T-helper 2 cell treated with Interferon-gamma antibody and Interleukin-4, amounts not matched to agents 100 ng/mL and 5 ng/mL, for 36 hours (primary cell): ENCODE results near the gene ADCY4. TPM values are rescaled to one million over a fixed set of nuclear protein-coding genes. Genes with fewer than 3 reads are reported as not detected.
"Not testable (repeated sequence)": the region's sequence is repeated elsewhere in the genome, so short reads cannot be mapped to it uniquely, and the experiment has no call there.

Experiments used
- intact Hi-C: fragments of 100-400 bp; cut with micrococcal nuclease; formaldehyde crosslinking; loops from one replicate; pipeline ENCODE4 v1.15.1; 2023
- total RNA-seq: library from RNA; stranded (reverse); gene quantifications from 2 replicates; pipeline ENCODE4 v1.2.3, GENCODE V29; 2022

The ADCY4 gene
- total RNA-seq, 1 donor from 2014 or later: 5.8 TPM

DNA sequence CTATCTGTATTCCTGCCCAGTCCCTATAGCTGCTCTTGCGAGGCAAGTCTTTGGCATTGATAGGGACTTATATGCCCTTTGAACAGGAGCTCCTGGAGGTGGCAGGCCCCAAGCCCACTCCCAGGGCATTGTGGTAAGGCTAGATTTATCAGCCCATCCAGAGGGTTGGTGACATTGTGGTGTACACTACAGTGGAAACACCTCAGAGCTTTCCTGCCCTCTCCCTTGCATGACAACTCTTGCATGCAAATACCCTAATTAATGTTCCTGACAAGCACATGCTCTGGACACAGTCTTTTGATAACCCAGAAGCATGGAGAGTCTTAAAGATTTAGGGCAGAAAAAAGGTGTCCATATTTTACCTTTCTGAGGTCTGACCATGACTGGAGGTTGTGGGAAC is 5.7 kb upstream of the ADCY4 start:
- intact Hi-C loops: no loop called here

DNA sequence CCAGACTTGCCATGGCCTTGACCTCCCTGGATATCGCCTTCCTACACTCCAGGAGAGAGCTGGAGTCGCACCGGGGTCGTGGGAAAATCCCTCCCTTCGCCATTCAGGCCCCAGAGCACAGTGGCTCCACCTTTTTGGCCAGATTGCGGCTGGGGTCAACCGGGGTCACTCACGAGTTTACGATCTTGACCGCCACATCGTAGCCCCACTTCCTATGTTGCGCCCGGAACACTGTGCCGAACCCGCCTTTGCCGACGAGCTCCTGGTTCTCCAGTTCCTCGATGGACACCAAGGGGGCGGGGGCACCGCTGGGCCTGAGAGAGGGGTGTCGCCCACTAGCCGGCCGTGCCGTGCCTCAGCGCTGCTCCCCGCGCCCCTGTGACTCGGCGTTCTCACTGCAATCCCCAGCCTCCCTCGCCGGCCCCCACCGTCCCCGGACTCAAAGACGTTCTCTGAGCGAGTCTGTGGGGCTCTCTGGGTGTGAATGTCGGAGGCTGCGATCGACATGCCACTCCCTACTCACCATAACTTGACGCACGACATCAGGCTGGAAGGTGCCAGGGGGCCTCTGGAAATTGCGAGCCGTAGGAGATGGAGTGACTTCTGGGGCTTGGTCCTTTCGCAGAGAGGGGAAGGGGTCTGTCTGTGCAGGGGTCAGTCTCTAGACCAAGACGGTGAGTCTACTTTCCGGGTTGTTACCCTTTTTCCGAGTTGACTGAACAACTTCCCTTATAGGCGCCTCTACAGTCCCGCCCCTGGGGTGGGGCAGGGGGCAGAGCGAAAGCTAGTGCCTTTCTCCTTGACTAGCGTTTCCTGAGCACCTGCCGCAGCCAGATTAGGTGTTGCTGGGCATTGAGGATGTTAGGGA is 4.6 kb upstream of the ADCY4 start, which contains the start of gene RIPK3:
RIPK3 (minus strand) TSS at position 708 of the 868 bp plus-strand sequence; CDS start at position 543, 165 bp downstream.
- intact Hi-C loops: loop anchor here (10.0 kb wide), 1 partner anchor 325 kb away; no protein-coding TSS in a partner anchor

DNA sequence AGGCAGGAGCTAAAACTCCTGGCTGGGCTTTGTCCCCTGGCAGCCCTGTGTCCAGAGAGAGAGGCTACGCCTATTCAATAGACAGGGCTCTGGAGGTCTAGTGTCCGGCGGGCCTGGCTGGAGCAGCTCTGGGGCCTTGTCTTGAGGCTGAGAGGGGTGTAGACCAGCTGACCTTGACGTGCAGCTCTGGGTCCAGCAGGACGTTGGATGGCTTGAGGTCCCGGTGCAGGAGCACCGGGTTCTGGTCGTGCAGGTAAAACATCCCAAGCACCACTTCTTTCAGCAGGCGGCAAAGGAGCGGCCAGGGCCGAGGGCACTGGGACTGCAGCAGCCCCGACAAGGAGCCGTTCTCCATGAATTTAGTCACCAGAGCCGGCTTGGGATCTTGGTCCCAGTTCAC is 4.0 kb upstream of the ADCY4 start:
- intact Hi-C loops: loop anchor here (10.0 kb wide), 1 partner anchor 324 kb away; no protein-coding TSS in a partner anchor

DNA sequence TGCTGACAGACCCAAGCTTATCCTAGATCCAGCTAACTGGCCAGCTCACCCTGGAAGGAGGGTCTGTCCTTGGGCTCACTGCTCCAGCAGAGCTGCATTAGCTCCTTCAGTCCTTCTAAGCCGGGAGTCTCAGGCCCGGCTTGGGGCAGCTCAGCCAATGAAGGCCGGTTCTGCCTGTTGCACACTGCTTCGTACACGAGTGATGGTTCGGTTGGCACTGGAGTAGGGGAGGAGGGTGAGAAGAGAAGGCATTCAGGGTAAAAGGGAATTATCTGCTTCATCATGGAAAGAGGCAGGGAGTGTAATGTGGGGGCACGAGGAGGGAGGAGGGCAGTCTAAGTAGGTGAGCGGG is 2.9 kb upstream of the ADCY4 start:
- intact Hi-C loops: loop anchor here (10.0 kb wide), 1 partner anchor 323 kb away; no protein-coding TSS in a partner anchor

DNA sequence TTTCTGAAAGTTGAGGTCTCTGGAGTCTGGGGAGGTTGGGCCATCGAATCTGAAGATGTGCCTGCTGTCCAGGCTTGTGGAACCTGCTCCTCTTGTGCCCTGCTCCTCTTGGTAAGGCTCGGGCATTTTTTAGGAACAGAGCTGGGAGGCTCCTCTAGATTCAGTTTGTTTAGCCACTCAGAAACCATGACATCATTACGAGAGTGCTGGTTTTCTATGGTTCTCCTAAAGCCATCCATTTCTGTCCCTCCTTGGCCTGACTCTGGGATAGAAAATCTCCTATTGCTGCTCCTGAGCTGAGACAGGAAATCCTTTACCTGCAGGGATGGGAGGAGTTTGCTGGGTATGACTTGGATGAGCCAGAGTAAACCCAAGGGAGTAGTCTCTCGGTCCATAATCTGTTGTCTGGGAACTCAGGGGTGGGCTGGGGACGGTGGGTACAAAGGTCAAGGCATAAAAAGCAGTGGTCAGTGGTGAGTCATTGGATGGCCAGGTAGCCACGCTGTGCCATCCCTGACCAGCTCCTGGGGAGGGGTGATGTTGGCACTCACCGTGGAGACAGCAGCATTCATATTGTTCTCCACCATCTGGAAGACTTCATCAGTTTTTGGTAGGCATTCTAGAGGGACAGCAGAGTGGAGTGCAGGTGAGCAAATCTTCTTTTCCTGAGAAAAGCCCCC is 2.4 kb upstream of the ADCY4 start:
- intact Hi-C loops: loop anchor here (10.0 kb wide), 1 partner anchor 322 kb away; no protein-coding TSS in a partner anchor

DNA sequence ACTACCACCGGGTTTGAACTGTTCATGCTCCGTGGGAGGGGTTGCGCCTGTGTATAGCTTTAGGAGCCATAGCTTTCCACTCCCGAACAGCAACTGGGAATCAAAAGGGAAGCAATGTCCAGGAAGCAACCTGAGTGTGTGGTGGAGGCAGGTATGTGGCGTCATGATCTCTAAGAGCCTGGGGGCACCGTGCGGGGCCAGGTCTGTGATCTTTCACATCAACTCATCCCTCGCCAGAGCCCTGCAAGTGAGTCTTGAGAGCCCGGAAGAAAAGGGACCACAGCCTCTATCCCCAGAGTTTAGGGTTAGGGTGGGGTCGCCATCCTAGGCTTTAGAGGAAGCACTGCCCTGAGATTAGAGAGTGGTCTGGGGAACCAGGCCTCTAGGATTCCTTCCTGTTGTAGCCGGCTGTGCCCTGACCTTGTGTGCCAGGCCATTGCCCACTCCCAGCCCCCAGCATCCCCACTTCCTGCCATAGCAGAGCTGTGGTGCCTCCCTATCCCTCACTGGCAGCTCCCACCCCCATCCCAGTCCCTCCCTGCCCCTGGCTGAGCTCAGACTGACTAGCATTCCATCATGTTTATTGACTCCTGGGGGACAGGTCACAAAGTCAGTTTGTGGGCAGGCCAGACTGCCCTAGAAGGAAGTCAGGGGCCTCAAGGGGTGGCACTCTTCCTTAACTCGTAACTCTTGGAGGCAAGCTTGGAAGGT is 745 bp upstream of the ADCY4 start:
- intact Hi-C loops: loop anchor here (10.0 kb wide), 1 partner anchor 321 kb away; no protein-coding TSS in a partner anchor

DNA sequence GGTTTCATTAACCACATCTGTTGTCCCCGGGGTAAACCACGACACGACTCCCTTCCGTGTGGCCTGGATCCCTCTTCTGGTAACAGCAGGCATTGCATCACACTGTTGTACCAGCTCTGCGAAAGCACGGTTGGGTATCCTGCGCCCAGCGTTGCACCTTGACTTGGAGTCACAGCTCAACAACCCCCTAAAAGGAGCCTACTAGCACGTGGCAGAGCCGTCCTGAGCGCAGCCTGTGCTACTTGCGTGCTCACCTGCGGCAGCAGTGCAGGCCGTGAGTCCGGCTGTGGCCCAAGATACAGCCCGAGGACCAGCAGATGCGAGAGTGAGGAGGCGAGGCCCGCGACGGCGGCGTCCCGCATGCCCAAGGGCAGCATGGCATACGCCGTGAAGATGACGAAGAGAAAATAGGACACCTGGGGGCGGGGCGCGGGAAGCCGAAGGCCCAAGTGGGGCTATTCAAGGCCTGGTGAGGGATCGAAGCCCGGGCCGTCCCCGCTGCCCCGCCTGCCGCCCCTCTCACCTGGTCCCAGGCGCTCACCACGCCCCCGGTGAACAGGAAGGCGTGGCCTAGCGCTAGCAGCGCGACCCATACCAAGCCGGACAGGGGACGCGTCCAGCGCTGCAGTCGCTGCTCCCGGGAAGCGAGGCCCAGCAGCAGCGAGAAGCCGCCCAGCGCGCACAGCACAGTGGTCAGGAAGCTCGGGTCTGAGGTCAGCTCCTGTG is 2.4 kb downstream of the ADCY4 start:
- intact Hi-C loops: loop anchor here (1.0 to 10.0 kb wide), 8 partner anchors 22 to 345 kb away; partner anchors contain the start of genes DHRS1, LTB4R, LTB4R2 and NFATC4

DNA sequence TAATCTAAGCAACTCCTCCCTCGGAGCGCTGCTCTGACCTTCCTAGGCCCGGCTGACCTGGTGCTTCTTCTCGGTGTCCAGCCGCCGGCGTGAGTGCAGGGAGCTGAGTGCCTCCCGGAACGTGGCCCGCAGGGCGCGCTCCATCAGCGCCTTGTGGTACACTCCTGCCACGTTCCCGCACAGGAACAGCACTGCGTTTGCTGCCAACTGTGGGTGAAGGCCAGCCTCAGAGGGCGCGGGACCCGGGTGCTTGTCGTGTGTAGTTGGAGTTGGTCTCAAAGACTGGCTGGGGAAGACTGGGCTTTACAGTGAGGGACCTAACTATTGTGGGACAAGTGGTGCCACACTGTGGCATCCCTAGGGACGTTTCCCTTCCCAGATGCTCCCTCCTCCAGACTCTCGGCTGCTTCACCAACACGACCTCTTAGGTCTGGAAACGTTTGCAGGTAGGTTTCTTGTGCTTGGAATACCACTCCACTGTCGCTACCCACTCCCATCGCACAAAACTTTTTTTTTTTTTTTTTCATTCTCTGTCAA is 3.1 kb downstream of the ADCY4 start:
- intact Hi-C loops: loop anchor here (1.0 to 10.0 kb wide), 8 partner anchors 21 to 346 kb away; partner anchors contain the start of genes DHRS1, LTB4R, LTB4R2 and NFATC4

DNA sequence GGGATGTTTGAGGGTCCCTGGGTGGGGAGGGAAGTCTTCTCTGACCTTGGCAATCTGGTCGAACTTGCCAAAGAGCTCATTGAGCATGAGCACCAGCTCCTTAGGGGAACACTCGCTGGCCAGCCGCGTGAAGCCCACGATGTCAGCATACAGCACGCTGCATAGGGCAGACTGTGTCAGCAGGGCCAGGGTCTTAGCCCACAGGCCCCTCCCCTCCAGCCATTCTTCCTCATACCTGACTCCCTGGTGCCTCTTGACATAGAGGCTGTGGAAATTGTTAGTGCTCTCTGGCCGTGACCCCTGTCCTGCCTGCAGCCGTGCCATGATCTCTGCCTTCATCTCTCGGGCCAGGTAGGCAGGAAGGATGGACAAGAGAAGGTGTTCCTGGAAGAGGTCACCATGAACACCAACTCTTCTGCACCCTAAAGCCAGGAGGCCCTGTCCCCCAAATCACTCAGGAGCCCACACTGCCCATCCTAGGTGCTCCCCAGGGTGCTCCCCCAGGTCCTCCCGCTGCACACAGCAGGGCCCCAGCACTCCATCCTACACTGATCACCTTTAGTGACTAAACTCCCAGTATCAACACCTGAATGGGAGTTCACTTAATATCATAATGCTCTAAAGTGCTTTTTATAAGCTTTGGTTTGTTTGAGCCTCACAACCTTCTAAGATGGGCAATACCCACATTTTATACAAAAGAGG is 3.7 kb downstream of the ADCY4 start:
- intact Hi-C loops: loop anchor here (5.0 to 10.0 kb wide), 4 partner anchors 34 to 346 kb away; partner anchors contain the start of genes DHRS1, NFATC4 and NOP9

DNA sequence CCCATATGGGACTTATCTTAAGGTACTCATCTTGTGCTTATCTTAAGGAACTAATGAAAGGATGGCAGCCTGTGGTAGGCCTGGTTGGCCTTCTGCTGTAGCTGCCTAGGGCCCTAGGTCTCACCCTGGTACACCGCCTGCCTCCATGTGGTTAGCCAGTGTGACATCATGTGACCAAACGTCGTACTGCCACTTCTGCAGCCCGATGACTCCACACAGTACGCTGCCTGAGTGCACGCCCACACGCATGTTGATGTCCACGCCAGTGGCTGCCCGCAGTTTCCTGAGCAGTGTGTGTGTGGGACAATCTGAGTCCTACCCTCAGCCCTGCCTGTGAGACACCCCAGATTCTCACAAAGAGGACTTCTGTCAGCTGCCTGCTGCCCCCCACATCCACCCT is 5.1 kb downstream of the ADCY4 start:
- intact Hi-C loops: loop anchor here (5.0 to 10.0 kb wide), 4 partner anchors 32 to 348 kb away; partner anchors contain the start of genes DHRS1, NFATC4 and NOP9

DNA sequence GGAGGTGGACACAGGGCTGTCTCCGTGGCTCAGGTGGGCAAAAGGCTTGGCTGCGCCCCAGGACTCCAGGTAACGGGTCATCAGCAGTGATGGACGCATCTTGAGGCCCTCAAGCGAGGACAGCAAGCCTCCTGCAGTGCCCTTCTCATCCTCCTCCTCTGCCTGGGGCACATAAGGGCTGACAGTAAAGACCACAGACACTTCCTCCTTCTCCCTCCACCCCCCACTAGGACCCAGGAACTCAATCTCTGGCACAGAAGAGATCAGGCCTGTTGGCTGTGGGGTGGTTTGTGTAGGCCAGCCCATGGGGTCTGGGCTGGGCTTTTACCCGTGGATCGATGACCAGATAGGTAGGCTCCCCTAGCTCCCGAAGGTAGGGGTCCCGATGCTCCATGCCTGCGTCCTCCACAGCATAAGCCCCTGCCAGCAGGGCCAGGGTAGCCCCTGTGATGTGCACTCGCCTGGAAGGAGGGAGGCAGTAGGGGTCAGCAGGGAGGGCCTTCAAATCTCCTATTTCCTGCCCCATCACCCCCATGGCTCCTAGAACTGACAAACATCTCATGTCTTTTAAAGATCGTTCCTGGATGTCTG is 5.7 kb downstream of the ADCY4 start:
- intact Hi-C loops: no loop called here

DNA sequence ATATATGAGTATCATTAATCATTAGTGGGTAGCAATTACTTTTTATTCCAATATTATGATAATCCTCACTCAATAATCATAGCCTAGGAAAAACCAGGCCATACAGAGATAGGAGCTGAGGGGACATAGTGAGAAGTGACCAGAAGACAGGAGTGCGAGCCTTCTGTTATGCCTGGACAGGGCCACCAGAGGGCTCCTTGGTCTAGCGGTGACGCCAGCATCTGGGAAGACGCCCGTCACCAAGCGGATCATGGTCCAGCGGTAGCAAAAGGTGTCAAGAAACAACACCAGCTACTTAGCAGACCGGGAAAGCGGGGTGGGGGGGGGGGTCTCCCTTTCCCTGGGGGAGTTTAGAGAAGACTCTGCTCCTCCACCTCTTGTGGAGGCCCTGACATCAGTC is 7.0 kb downstream of the ADCY4 start:
- intact Hi-C loops: not testable (repeated sequence)

DNA sequence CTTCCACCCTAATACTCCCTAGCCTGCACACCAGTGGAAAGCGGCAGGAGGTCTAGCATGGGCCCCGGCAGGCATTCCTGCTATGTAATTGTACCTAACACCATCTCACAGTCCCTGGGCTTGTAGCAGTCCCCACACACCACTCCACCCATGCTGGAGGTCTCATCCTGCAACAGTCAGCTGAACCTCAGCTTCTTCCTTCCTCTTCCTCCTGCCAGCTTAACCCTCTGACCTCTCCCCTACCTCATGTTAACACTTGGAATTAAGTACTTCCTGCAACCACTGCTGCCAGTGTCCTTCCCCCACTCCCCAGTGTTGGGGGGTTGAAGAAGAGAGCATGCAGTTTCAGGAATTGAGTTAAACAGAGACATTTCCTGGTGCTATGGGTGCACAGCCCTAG is 7.6 kb downstream of the ADCY4 start:
- intact Hi-C loops: no loop called here

DNA sequence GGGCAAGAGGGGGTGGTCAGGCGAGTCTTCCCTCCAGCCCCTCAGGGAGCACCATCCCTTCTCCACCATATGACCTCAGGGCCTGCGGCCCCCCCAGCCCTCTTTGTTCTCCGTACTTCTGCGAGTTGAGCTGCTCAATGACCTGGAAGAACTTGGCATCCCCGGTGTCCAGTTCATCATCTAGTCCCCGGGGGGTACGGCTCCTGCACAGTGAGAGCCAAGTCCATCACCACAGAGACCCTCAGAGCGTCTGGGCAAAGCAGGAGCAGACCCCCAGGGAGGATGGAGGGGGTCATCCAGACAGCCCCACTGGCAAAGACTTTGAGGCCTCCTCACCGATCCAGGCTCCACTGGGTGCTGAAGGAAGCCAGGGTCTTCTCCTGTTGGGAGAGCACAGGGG is 8.9 kb downstream of the ADCY4 start:
- intact Hi-C loops: no loop called here

DNA sequence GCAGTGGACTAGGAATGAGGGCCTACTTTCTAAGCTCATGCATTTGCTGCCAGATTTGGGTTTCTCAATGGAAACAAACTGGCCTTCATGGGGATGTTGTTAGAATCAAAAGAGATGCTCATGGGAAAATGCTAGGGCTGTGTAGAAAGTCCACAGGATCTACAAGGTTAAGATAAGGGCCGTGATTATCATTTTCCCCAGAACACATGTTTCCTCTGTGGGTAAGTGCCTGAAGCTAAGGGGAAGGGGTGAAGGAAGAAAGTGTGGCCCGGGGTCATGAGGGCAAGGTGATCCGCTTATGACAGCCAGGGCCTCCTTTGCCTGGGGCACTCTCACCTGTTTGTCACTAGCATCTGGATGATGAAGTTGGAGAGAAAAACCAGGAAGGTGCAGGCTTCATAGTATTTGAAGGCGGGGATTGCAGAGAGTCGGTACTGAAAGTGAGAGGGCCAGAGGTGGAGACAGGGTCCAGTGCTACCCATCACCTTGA is 9.8 kb downstream of the ADCY4 start:
- intact Hi-C loops: no loop called here

DNA sequence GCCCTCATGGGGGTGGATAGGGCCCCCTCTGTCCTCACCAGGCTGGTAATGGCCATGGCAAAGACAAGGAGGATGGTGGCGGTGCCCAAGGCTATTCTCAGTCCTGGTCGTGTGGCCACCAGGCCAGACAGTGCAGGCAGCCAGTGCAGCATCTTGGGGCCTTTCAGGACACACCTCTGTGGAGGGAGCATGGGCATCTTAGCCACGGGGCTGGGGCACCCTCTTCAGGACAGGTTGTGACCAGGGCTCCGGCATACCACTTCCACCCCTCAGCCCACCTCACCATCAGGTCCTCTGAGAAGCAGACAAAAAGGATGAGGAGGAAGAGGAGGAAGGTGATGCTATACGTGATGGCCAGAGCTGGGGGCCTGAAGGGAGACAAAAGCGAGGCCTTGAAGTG is 10.8 kb downstream of the ADCY4 start:
- intact Hi-C loops: no loop called here

DNA sequence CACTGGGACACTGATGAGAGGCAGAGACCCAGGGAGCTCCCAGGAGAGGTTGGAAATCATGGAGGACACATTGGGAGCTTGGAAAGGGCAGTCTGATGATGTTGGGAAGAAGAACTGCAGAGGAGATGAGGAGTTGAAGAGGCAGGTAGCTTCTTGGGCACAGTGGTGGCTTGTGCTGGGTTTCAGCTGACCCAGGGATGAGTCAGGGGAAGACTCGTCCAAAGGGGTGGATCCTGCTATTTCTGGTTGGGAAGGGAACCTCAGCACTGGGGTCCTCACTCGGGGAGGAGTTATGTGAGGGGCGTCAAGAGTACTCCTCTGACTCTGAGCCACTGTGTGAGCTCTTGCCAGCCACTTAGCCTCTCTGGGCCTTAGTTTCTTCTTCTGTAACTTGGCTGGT is 11.5 kb downstream of the ADCY4 start:
- intact Hi-C loops: no loop called here

DNA sequence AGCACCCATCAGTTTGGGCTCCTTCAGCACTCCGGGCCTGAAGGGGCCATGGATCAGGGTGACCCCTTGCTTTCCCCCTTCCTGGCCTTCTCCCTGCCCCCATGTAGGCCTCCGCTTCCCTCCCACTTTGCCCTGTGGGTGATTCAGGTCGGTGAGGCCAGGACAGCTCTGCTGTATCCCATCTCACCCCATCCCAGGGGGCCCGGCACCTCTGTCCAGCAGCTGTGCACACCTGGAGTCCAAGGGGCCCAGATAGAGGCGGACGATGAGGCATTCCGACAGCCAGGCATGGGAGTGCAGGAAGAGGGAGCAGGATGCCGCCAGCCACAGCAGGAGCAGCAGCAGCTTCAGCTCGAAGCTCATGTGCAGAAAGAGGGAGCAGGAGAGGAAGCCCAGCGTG is 12.2 kb downstream of the ADCY4 start:
- intact Hi-C loops: no loop called here
